ENCODE measurements around the gene AKR7A2. TPM values are rescaled to one million over a fixed set of nuclear protein-coding genes. Genes with fewer than 3 reads are reported as not detected.

The AKR7A2 gene
- total RNA-seq, 4 donors from 2014 or later: 70.8 to 136 (median 110) TPM

GRCh38 chr1:19255288-19255687 lies 56.7 kb downstream of the AKR7A2 start:
- Histone ChIP-seq H3K27ac (no peak overlapping the region), H3K36me3 (peaks cover 28 to 29% of the 10 kb centered on the region in 2 donors), H3K4me3 (replicated peaks in 1 of 3) (no peak overlapping the region), H3K27me3 (no peaks in the 10 kb centered on the region), H3K9me3 (no peaks in the 10 kb centered on the region), H3K4me1 (peaks cover 16 to 20% of the 10 kb centered on the region in 2 donors)
- no peak for TF ChIP-seq CTCF (IDR thresholded peaks at IDR 0.05)
- no peak for TF ChIP-seq POLR2A (IDR thresholded peaks at IDR 0.05)
- DNase-seq: no peak
- intact Hi-C loops (cut with DNase I): loop anchor here (10.0 kb wide), 1 partner anchor 400 kb away; no protein-coding TSS in a partner anchor
- 84 to 87% methylated on average over 4 of the region's 4 CpGs for WGBS, 2 donors

DNA sequence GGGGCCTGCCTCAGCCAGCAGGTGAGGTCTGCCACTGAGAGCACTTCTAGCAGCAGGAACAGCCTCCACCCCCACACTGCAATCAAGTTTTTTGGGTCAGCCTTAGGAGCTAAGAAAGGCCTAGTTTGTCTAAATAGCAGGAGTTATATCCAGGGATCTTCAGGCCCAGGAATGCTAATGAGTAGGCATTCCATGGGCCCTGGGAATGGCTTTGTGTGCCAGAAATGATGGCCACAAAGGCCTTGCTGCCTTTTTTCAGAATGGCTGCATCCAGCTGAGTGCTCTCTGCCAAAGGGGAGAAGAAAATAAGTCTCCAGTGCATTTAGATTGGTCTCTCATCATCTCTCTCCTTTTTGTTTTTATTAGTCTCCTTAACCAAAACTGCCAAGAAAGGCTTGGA lies 57.5 kb downstream of the AKR7A2 start:
- Histone ChIP-seq H3K27ac (no peak overlapping the region), H3K9me3 (no peaks in the 10 kb centered on the region), H3K4me3 (replicated peaks in 1 of 3) (no peak overlapping the region), H3K36me3 (peaks cover 23 to 25% of the 10 kb centered on the region in 2 donors), H3K4me1 (peaks cover 18 to 21% of the 10 kb centered on the region in 2 donors), H3K27me3 (no peaks in the 10 kb centered on the region)
- intact Hi-C loops (cut with DNase I): loop anchor here (10.0 kb wide), 1 partner anchor 400 kb away; no protein-coding TSS in a partner anchor
- TF ChIP-seq CTCF (IDR thresholded peaks at IDR 0.05) (no peak), POLR2A (IDR thresholded peaks at IDR 0.05) (no peak)
- DNase-seq: no peak

Small RNA genes within 50 kb of the gene (small RNA-seq; reads per million reads assigned to genes)
- gene RNU6-1099P: not detected

Other genes with a start within 250 kb of the AKR7A2 start
- gene UBR4, start 101.9 kb downstream of the AKR7A2 start, total RNA-seq: 100 to 1,000 TPM; 110 to 221 (median 160) TPM
- 10 to 100 TPM; 32.8 to 54.1 (median 43.0) TPM for gene EMC1, start 60.6 kb downstream of the AKR7A2 start, total RNA-seq
- gene MRTO4, start 60.3 kb downstream of the AKR7A2 start, total RNA-seq: 10 to 100 TPM; 16.0 to 19.5 (median 17.5) TPM
- 1 to 10 TPM; 1.8 to 3.5 (median 2.3) TPM for gene AKR7A3, start 23.4 kb downstream of the AKR7A2 start, total RNA-seq
- gene SLC66A1, start 182 bp upstream of the AKR7A2 start, total RNA-seq: 10 to 100 TPM; 17.6 to 24.6 (median 17.8) TPM
- gene CAPZB, start 173.4 kb upstream of the AKR7A2 start, total RNA-seq: 100 to 1,000 TPM in 2 of 4 donors, 10 to 100 TPM in 2; 75.4 to 116 (median 93.1) TPM

Data from thyroid gland (tissue), 4 donors.